NCI-H1105 treated with DMSO at 0.1 percent for 48 hours (cell line): Measurements from ENCODE around the gene DOCK4.

Experiments used
- DNase-seq: peaks from one replicate; lab custom pipeline; 2025; lab: John Stamatoyannopoulos, UW

The DOCK4 gene

DNA sequence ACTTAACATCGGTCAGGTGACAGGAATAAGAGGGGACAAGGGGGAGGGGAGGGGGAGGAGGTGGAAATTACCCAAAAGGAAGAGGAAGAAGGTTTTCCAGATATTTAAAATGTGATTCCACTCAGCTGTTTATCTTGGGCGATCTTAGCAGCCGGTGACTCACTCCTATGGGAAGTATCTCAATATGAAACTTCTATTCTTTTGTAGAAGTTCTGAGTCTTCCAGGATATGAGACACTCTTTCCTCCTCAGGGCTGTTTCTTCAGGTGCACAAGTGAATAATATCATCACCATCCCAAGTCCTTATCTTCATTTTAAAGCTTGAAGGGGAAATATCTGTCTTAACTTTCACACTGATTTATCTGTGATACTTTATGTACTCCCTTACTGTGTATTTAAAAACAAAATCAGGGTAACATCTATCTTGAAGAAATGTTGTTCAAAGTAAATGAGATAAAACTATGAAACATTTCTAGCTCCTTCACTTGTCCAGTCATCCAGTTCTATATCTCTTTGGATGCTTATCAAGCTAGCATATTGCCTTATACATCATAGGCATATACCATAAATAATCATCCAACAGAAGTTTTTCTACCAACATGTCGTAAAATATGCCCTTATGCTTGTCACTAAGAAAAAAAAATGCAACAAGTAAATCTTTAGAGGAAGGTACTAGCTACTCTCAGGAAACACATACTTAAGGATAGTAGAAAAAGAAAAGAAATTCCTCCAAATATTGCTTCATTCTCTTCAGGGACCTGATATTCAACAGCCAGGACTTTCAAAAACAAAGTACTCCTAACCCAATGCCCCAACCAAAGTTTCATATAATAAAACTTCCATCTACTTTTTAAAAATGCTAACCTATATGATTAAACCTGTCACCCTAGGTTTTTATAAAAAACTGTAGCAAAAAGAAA is 13.7 kb downstream of the DOCK4 start:
- DNase-seq = no peak

DNA sequence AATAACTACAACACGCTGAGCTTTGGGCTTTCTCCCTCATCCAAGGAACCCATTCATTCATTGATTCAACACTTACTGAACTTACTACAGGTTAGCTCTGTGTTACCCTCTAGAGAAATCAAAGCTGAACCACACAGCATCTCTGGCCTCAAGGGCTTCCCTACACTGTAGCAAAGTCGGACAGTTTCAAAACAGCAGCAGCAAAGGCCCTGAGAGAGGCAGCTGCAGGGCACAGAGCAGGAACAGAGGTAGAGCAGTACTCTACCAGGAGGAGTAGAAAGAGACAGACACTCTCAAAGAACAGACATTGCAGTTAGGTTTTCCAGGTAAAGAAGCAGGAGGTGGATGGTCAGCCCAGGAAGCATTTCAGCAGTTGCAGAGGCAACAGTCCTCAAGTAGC is 16.1 kb downstream of the DOCK4 start:
- DNase-seq = no peak

DNA sequence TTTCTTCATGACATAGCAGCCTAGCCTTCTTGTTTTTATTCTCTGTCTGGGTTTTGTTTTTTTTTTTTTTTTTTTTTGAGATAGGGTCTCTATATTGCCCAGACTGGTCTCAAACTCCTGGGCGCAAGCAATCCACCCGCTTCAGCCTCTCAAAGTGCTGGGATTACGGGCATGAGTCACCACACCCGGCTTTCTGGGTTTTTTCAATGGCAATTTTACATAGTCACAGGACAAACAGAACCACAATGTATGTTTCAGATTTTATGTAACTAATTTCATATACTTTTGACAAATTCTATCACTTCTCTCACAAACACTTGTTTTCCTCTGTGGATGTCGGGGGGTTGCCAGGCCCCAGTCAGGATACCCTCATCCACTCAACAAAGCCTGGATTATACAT is 16.5 kb downstream of the DOCK4 start:
- DNase-seq = no peak

DNA sequence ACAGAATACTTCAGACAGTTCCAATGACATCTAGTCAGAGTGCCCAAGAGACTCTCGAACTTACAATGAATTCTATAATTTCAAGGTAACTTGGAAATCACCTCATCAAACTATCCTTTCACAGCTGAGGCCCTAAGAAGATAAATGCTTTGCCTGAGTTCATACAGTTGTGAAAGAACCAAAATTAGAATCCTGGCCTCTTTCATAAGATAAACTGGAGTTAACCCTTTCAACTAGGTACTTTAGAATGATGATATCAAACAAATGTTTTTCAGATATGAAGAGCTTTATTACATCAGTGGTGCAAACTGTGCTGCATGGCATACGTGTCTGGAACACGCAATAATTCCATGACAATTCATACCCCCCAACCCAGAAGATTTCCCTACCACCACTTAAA is 17.9 kb downstream of the DOCK4 start:
- no peak for DNase-seq

DNA sequence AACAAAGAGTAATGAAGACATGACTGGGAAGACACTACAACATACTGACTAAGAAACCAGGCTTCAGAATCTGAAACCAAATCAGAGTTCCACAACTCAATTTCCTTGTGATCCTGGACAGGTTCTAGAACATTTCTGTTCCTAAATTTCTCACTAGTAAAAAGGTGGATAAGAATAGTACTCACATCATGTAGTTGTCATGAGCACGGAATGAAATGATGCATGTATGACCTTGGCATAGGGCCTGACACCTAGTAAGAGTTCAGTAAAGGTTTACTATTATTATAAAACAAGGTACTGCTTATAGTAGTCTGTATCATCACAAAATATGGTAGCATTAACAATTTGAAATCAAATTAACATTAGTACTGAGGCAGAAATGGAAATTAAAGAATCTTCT is 19.9 kb downstream of the DOCK4 start:
- no peak for DNase-seq

DNA sequence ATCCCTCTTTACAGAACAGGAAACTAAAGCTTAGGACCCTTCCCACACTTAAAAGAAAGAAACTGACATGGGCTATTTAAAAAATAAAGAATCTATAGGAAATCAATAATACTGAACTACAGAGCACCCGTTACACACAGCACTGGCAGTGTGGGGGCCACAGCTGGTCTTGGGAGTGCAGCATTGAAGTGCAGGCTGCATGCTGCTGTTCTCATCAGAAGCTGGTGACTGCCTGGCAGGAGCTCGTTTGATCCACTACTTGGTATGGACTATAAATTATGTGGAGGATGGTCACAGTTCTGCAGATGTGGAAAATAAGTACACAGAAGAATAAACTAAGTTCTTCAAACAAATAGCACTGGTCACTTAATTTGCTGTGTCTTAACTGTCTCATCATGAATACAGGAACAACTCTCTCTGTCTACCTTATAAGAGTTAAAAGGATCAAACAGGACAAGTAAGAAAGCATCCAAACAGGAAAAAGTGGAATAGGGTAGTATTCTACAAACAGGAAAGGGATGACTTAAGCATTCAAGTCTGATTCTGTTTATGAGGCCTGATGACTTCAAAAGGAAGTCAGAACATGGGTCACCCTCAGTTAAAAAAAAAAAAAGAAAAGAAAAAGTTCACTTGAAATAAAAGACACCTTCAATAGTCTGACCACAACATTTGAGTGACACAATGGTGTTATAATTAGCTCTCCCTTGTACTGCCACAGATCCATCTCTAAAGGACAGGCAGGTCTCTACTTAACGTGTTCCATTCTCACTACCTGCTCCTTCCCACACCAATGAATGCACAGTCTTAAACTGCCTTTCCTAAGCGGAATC is 21.0 kb downstream of the DOCK4 start:
- no peak for DNase-seq

DNA sequence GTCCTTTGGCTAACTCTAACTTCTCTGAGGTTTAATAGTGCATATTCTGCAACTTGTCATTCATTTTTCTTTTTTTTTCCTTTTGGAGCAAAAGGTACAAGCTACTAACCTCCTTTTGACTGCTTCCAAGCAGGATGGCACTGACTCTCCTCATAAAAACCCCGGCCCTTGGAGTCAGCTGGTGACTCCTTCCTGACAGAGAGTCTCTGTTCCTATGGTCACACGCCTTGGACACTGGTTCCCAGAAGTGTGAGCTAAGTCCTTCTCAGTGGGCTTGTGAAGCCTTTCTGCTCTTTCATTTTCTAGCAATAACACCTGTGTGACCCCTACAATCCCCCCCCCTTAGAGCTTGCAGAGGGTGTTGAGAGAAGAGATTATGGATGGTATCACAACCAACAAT is 21.7 kb downstream of the DOCK4 start:
- no peak for DNase-seq

DNA sequence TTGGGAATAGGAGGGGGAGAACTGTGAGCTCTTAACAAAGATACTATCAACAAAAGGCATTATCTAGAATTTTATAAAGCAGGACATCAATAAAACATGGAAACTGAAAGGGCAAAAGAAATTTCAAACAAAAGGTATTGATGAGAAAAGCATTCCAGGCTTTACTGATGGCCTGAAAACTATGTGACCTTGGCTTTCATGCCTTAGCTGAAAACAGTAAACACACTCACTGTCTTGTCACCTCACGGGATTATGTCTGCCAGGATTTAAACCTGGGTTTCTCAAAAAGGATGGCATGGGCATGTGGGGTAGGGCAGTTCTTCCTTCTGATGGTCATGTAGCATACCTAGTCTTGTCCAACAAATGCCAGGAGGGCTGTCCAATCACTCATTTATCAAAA is 22.9 kb downstream of the DOCK4 start:
- DNase-seq = no peak

DNA sequence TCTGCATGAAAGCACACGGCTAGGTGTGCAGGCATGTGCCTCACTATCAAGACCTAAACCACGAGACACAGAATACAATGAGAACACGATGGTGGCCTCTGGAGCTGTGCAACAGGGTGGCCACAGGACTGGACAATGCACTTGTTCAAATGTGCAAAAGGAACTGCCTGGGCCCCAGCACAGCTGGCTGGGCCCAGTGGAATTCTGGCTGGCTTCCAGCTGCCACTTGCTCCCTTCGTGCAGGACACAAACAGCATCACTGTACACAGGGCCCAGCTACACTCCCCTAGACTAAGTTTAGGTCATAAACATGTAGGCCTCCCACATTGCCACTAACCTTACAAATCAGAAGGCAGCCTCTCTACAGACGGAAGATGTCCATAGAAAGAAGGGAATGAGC is 23.4 kb downstream of the DOCK4 start:
- no peak for DNase-seq

DNA sequence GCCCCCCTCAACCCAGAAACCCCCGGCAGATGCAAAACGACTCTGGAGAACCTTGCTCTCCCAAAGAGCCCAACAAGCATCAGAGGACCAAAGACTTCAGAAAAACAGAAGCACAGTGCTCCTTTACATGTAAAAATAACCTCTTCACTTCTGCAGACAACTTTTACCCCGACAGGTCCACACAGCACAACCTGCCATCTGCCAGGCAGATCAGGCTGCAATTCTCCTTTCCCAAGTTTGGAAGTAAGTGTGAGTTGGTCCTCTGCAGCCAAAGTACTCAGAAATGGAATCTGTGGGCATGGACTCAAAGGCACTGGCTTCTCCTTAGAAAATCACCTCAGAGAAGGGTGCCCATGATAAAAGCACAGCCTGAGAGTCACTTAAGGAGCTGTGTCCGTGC is 26.0 kb downstream of the DOCK4 start:
- DNase-seq = no peak

DNA sequence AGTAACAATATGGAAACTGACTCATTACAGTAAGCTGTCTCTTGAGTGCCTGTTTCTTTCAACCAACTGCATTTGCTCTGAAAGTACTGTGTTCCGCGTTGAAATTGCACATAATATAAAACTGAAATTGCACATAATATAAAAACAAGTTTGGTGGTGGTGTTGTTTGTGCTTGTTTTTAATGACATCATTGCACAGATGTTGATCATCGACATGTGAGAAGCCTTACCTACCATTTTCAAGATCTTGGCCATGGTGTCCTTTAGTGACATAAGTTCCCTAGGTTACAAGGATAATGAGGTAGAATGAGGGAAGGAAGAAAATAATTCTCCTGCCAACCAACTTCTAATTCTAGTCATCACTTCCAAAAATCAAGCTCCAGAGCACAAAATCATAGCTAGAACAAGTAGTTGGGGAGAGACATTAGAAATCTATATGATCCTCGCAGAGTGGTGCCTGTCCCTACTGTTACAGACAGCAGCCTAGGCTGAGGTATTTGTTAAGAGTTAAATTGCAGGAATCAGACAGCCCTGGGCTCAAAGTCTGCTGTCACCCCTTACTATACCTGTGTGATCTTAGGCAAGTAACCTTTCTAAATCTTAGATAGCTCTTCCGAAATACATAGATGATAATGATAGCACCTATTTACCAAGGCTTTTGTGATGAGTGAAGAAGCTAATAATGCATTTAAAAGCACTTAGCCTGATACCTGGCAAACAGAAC is 29.3 kb downstream of the DOCK4 start:
- peak; percentile 22 for DNase-seq

DNA sequence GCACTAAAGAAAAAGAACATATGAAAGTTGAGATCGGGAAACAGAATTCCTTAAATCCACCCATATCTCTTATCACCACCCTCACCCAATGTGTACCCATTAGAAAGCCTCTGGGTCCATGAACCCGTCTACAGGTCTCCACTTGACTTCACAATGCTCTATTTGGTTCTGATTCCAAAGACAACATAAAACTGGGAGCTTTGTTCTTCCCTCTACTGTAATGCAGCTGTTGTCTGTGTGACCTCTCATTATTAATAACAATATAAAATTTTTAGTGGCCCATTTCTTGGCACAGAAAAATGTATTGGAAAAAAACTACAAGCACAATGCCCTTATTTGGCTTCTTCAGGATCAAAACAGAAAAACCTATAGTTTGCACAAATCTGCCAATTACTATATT is 30.0 kb downstream of the DOCK4 start:
- no peak for DNase-seq

DNA sequence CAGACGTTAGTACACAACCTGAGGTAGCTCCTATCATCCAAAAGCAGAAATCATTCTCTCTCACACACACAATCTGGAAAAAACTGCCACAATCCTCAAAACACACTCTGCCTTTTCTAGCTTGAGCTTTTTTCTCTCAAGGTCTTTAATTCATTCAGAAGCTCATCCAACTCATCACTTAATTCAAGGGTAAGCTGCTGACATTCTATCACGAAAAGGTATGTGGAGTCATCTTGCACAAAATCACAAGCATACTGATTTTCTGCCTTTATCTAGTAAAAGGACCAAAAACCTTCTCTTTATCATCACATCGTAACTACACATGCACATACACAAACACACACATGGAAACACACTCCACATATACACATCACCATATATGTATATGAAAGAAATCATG is 32.0 kb downstream of the DOCK4 start:
- DNase-seq = no peak

DNA sequence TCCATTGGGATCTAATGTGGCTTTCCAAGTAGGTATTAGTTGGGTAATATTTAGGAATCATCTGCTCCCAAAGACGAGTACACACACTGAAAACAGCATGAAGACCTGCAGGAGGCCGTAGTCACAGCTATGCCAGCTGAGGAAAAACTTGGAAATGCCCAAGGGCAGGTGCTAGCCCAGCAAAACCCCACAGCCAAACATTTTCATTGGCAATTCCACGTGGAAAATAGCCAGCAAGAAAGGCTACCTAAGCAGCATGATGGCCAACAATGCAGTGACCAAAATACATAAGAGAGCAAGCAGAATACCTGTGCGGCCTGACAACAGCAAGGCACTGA is 32.7 kb downstream of the DOCK4 start:
- DNase-seq = no peak

DNA sequence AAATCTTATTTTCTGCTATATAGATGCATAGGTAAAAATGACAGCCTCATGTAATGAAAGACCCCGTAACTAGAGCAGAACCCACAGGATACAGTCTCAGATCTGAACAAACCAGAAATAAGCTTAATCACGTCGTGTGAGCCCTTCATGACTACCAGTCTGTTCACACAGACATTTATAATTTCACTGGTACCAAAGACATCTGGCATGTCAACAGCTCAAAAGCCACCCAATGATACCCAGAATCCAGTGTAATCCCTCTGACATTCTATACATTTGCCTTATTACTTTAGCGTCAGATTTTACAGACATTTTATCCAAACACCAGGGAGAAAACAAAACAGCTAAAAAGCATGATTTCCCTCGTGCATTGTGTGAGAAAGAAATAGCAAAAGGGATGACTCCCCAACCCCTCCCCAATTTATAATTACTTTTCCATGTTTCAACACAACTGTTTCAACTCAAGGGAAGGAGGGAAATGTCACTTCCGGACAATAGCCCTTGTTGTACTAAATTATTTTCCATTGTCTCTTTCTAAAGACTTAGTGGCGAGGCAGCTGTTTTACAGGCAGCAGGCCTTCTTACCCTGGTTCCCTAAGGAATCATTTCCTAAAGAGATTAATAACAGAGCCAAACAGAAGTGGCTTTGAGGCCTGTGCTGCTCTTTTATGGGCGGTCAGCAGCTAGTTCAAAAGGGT is 33.2 kb downstream of the DOCK4 start:
- peak; percentile 11 for DNase-seq

DNA sequence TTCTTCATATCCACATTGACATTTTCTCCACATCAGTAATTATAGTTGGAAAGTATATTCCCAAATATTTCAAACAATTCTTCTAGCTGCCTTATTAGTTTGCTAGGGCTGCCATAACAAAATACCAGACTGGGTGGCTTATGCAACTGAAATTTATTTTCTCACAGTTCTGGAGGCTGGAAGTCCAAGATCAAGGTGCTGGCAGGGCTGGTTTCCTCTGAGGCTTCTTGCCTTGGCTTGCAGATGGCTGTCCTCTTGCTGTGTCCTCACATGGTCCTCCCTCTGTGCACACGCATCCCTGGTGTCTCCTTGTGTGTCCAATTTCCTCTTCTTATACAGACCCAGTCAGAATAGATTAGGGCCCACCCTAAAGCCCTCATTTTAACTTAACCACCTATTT is 34.5 kb downstream of the DOCK4 start:
- DNase-seq = no peak

DNA sequence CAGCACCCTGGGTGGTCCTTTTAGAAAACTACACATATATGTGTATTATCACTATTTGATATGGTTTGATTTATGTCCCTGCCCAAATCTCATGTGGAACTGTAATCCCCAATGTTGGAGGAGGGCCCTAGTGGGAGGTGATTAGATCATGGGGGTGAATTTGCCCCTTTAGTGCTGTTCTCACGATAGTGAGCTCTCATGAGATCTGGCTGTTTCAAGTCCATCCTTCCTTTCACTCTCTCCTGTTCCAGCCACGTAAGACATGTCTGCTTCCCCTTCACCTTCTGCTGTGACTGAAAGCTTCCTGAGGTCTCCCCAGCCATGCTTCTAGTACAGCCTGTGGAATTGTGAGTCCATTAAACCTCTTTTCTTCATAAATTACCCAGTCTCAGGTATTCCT is 37.3 kb downstream of the DOCK4 start:
- no peak for DNase-seq

DNA sequence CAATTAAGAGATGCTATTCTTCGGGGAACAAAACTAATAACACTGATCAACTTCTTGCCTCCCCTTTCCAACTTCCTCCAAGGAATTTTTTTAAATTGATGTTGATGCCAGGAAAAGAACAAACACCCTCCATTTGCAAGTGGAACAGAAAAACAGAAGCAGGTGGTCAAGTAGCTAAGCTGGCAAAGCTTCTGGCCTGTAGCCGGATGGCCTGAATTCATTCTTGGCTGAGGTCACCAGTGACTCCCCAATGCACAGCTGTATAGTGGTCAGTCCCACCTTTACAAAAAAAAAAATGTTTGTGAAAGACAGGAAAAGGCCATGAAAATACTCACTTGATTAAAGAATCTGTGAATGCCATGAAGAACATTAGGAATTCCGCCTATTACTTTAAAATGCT is 39.1 kb downstream of the DOCK4 start:
- no peak for DNase-seq

DNA sequence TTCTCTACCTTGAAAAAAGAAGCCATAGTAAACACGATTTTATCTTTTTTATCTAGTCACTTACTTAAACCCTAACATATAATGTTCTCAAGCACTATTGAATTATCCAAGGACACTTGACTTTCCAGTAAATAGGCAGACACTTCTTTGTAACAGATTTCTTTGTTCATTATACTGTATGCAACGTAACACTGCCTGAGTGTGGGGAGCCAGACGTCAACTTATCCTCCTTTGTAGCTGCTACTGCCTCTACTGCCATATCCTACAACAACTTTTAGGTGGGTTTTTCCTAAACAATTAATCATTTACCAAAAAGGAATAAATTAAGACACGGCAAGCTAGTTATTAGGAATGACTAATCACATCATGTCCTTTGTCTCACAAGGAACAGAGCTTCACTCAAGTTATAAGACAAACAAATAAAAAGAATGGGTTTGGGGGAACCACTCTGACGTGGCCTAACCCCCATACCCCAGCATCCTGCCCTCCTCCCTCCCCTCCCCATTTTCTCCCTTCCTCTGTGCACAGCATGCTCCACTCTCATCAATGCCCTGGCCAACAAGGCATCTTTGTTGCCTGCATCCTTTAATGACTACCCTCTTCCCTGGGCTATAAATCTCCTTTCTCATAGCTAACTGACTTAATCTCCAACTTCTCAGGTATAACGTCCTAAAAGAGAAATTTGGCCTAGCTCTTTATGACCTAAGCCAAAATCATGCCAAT is 43.3 kb downstream of the DOCK4 start:
- peak; percentile 27 for DNase-seq

DNA sequence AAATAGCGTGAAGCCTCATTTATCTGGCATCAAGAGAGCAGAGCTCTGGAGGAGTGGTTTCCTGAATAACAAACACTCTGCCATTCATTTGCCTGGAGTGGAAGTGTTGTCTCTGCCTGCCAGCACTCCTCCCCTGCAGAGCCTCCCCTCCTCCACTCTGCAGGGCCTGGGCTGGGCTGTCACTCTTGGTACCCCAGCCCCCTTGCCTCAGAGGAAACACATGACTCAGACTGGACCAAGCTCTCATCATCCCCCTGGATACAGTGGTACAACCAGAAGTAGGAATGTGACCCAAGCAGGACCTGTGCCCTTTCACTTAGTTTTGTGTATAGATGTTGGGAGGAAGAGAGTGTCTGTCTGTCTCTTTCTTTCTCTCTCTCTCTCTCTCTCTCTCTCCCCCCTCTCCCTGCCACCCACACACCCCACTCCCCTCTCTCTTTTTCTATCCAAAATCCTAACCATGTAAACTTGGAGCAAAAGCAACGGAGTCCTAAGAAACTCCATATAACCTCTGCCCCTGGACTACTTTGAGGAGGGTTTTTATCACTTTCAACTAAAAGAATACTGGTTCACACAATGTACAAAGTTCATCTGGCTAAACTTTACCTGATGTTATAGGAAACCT is 43.9 kb downstream of the DOCK4 start:
- peak; percentile 65 for DNase-seq
